Osteoblast (primary cell): Measurements from ENCODE around the gene IL7R. TPM values are rescaled to one million over a fixed set of nuclear protein-coding genes. Genes with fewer than 3 reads are reported as not detected.

Experiments
- DNase-seq: peaks from one replicate; pipeline ENCODE4 v3.0.0; 2011; ENCODE audit warnings: low spot score, mixed read lengths; ENCODE audit not compliant: insufficient read length; ENCODE audit errors: missing footprints
- H2AFZ ChIP-seq: 2 replicates; pipeline ENCODE4 v1.6.0; 2011; ENCODE audit warnings: mild to moderate bottlenecking, low read length
- H3K27ac ChIP-seq: 2 replicates; pipeline ENCODE4 v1.5.1; 2011; ENCODE audit warnings: mild to moderate bottlenecking, low read depth, low read length, moderate library complexity
- H3K27me3 ChIP-seq: 2 replicates; pipeline ENCODE4 v1.6.0; 2012; ENCODE audit warnings: mild to moderate bottlenecking, control low read depth, inconsistent platforms, low read length, moderate library complexity; ENCODE audit not compliant: insufficient read depth
- H3K36me3 ChIP-seq: 2 replicates; pipeline ENCODE4 v1.5.1; 2011; ENCODE audit warnings: mild to moderate bottlenecking, low read length, control low read depth, moderate library complexity; ENCODE audit not compliant: insufficient read depth
- H3K4me1 ChIP-seq: 2 replicates; pipeline ENCODE4 v1.5.1; 2011; ENCODE audit warnings: mild to moderate bottlenecking, low read length, control low read depth, moderate library complexity; ENCODE audit not compliant: insufficient read depth
- H3K4me2 ChIP-seq: 2 replicates; pipeline ENCODE4 v1.6.0; 2011; ENCODE audit warnings: mild to moderate bottlenecking, low read length; ENCODE audit not compliant: insufficient read depth
- H3K4me3 ChIP-seq: fragments of 200-600 bp; sonication (generic); 3 replicates; pipeline ENCODE4 v1.5.1; 2012; ENCODE audit warnings: mild to moderate bottlenecking, low read length, inconsistent platforms; ENCODE audit not compliant: insufficient read depth
- H3K79me2 ChIP-seq: 2 replicates; pipeline ENCODE4 v1.6.0; 2012; ENCODE audit warnings: mild to moderate bottlenecking, low read length, control low read depth, inconsistent platforms; ENCODE audit not compliant: insufficient read depth
- H3K9me3 ChIP-seq: 2 replicates; pipeline ENCODE4 v1.5.1; 2011; ENCODE audit warnings: low read depth, low read length, control low read depth
- H4K20me1 ChIP-seq: 2 replicates; pipeline ENCODE4 v1.6.0; 2012; ENCODE audit warnings: mild to moderate bottlenecking, low read length, control low read depth; ENCODE audit not compliant: insufficient read depth
- CTCF ChIP-seq: IDR thresholded peaks from 2 replicates; pipeline ENCODE4 v1.5.1; 2011; ENCODE audit warnings: mild to moderate bottlenecking, low read depth, low read length, moderate library complexity; ENCODE audit errors: extremely low read depth
- total RNA-seq: library from RNA; depleted of rRNA; stranded (reverse); fragments of >200 nt; gene quantifications from 2 replicates; pipeline ENCODE4 v1.2.3, GENCODE V29; 2012

Gene IL7R
- total RNA-seq, 1 donor = 2.2 TPM

GRCh38 chr5:35830587-35830986, 26.1 kb upstream of the IL7R start:
- Histone ChIP-seq H3K4me3 (no peak overlapping the region), H3K9me3 (no peaks in the 10 kb centered on the region), H3K4me2 (no peak overlapping the region), H3K79me2 (no peaks in the 10 kb centered on the region), H3K27ac (no peak overlapping the region), H3K27me3 (no peaks in the 10 kb centered on the region), H4K20me1 (no peaks in the 10 kb centered on the region), H3K36me3 (no peaks in the 10 kb centered on the region), H3K4me1 (no peaks in the 10 kb centered on the region), H2AFZ (no peak overlapping the region)
- no peak for DNase-seq
- TF ChIP-seq CTCF = no peak

- no peak for DNase-seq
- Histone ChIP-seq H3K27me3 (no peaks in the 10 kb centered on the region), H3K27ac (no peak overlapping the region), H3K9me3 (no peaks in the 10 kb centered on the region), H4K20me1 (no peaks in the 10 kb centered on the region), H3K4me1 (no peaks in the 10 kb centered on the region), H3K36me3 (no peaks in the 10 kb centered on the region), H3K4me2 (no peak overlapping the region), H3K79me2 (no peaks in the 10 kb centered on the region), H2AFZ (no peak overlapping the region), H3K4me3 (no peak overlapping the region)
- TF ChIP-seq CTCF = no peak
Observed at GRCh38 chr5:35832762-35833161, 23.9 kb upstream of the IL7R start.

GRCh38 chr5:35833224-35833623, 23.5 kb upstream of the IL7R start:
- TF ChIP-seq CTCF = no peak
- Histone ChIP-seq H3K27me3 (no peaks in the 10 kb centered on the region), H2AFZ (no peak overlapping the region), H3K9me3 (no peaks in the 10 kb centered on the region), H3K4me2 (no peak overlapping the region), H3K79me2 (no peaks in the 10 kb centered on the region), H3K27ac (no peak overlapping the region), H4K20me1 (no peaks in the 10 kb centered on the region), H3K4me1 (no peaks in the 10 kb centered on the region), H3K4me3 (no peak overlapping the region), H3K36me3 (no peaks in the 10 kb centered on the region)
- no peak for DNase-seq

- Histone ChIP-seq H3K4me2 (no peak overlapping the region), H3K79me2 (no peaks in the 10 kb centered on the region), H4K20me1 (no peaks in the 10 kb centered on the region), H2AFZ (no peak overlapping the region), H3K9me3 (no peaks in the 10 kb centered on the region), H3K4me3 (no peak overlapping the region), H3K27me3 (no peaks in the 10 kb centered on the region), H3K4me1 (peaks cover 5% of the 10 kb centered on the region), H3K27ac (no peak overlapping the region), H3K36me3 (no peaks in the 10 kb centered on the region)
- DNase-seq = no peak
- no peak for TF ChIP-seq CTCF
Observed at GRCh38 chr5:35835796-35836742, 20.6 kb upstream of the IL7R start.
